Esophagus mucosa (tissue), 1 donor: ENCODE data around the gene TBC1D5. TPM values are rescaled to one million over a fixed set of nuclear protein-coding genes. Genes with fewer than 3 reads are reported as not detected.
"Not testable (repeated sequence)": the region's sequence is repeated elsewhere in the genome, so short reads cannot be mapped to it uniquely, and the experiment has no call there.

Experiments
- ATAC-seq: fragments of 200-7000 bp; cut with Tn5 transposase; one replicate; pipeline ENCODE4 v1.9.1; 2020
- total RNA-seq: library from RNA; stranded (reverse); gene quantifications from one replicate; pipeline ENCODE4 v1.2.4, GENCODE V29; 2023
- donor health status: DM: yes; HTN: yes; CAD: no.

Gene TBC1D5
- total RNA-seq, 1 donor from 2014 or later = 27.6 TPM

DNA sequence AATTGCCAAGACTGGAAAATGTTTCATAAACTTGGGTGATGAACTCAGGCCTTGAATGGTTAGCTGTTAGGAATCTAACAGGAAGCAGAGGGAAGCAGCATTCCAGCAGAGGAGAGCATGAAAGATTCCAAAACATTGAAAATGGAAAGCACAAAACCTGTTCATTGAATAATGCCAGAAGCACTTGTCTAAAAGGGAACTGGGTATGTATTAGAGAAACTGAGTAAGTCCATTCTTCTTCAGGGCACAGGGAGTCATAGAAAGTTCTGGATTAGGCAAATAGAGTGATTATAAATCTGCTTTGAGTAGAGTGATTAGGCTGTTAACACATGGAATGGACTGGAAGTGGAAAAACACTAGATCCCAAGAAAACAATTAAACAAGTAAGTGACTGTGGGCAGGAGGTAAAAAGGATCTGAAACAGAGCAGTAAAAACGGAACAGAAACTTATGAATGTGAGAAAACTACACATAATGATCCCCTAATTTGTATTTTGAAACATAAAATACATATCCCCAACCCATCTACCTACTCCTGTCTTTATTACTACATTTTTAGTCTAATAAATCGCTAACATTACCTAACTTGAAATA, 343.4 kb downstream of the TBC1D5 start:
- ATAC-seq = no peak

DNA sequence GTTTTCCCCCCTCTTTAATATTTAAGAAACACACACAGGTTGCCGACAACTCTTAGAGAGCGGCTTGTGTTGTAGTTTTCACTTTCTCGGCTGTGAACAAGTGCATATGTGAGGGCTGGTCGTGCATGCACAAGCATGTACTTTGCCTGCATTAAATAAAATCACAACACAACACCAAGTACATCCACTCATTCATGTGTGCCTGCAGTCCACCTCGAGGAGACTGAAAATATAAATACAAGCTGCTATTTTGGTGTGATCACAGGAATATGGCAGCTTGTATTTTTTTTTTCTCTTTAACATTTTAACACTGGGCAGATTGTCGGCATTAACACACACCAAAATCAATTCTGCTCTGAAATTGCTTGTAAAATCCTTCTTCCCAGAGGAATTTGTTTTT, 346.4 kb downstream of the TBC1D5 start:
- no peak for ATAC-seq

DNA sequence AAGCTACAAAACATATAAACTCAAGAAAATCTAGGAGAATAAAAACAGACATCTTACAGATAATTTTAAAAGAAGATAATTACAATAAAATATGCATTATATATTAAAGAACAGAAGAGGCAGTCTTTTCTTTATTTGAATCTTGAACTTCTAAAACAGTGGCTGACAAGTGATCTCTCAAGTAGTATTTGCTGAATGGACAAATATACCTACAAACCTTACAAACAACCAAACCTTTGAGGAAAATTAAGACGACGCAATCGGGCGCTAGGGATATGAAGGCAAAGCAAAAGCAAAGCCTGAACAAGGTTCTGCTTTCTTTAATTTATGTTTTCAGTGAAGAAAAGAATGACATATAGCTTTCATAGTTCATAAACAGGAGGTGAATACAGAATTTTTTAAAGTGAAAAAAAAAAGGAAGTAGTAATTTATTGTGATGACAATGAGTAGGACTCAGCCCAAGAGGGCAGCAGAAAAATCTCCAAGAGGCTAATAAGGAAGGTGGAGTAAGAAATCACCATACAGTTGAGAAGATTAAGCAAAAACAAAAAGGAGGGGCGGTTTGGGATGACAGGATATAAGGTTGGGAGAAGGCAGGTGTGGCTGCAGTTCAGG, 347.8 kb downstream of the TBC1D5 start:
- no peak for ATAC-seq

DNA sequence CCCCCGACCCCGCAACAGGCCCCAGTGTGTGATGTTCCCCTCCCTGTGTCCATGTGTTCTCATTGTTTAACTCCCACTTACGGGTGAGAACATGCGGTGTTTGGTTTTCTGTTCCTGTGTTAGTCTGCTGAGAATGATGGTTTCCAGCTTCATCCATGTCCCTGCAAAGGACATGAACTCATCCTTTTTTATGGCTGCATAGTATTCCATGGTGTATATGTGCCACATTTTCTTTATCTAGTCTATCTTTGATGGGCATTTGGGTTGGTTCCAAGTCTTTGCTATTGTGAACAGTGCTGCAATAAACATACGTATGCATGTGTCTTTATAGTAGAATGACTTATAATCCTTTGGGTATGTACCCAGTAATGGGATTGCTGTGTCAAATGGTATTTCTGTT, 349.9 kb downstream of the TBC1D5 start:
- not testable (repeated sequence) for ATAC-seq

DNA sequence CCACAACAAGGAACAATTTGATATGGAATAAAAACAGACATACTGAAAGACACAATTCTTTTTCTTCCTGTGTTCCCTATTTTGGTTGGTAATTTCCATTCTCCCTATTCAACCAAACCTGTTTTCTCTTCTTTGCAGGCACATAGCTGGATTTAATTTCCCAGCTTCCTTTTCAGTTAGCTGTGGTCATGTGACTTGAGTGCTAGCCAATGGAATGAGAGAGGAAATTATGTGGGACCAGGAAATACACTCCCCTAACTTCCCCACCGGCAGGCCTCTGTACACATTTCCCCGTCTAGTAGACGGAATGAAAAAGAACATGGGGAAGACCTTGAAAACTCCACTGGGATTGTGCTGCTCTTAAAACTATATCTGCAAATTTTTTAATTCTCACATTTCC, 351.6 kb downstream of the TBC1D5 start:
- no peak for ATAC-seq

DNA sequence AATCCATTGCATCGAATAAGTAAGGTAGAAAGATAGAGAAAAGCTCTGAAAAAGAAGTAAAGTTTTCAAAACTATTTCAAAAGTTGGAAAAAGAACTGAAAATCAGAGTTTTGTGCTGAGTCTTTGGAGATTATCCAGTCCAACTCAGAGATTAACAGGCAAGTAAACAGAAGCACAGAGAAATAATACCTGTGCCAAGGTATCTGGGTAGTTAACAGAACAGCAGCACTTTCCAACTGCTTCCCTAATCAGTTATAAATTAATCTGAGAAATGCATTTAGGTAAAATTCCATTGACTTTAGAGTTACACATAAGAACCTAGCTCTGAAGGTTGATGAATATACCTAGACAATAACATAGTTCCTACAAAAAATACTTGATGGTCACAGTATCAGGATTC, 355.3 kb downstream of the TBC1D5 start:
- no peak for ATAC-seq

DNA sequence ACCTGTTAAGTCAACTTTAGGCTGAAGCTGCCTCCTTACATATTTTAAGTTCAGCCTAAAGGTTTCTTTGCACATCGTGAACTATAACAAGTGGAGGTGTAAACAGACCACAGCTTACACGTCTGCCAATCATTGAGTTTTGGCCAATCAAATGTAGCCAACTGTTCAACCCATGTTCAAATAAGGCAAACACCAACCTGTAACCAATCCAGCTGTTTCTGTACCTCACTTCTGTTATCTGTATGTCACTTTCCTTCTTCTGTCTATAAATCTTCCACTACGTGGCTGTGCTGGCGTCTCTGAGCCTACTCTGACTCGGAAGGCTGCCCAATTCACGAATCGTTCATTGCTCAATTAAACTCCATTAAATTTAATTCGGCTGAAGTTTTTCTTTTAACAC, 356.0 kb downstream of the TBC1D5 start:
- no peak for ATAC-seq

DNA sequence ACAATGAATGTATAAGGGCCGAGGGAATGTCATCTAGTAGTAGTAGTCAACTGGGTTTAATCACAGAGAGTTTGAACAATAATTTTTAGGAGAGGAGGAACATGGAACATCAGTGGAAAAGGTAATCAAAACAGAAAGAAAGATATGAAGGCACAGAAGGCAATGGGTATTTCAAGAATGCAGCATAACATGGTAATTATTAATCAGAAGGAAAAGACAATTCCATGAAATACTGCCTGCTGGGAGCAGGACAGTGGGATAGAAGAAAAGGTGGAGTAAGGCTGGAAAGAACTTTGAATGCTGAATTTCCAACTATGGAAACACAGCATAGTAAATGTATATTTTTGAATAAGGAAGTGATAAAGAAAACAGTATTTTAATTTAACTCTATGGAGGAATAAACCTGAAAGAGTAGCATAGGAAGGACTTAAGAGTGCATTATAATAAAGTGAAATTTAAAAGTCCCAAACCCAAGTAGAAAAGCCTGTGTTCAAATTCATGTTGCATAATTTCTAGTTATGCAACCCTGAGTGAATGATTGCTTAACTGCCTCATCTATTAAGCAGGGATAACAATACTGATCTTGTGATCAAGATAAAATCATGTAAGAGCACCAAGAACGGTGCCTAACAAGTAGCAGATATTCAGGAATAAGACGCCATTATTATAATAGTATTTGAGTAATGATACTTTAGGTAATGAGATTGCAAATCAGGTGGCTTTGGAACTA, 357.7 kb downstream of the TBC1D5 start:
- ATAC-seq = no peak

DNA sequence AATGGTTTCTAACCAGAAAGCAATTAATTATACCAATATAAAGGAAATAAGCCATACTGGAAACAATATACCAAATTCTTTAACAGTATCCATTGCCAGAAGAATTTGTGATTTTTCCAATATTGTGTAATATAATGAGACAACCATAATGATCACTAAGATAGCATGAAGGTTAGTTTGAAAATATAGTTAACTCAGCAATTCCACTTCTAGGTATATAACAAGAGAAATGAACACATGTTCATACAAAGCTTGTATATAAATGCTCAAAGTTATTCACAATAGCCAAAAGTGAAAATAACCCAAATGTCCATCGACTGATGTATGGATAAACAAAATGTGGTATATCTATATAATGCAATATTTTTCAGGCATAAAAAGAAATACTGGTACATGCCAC, 369.1 kb downstream of the TBC1D5 start:
- no peak for ATAC-seq

DNA sequence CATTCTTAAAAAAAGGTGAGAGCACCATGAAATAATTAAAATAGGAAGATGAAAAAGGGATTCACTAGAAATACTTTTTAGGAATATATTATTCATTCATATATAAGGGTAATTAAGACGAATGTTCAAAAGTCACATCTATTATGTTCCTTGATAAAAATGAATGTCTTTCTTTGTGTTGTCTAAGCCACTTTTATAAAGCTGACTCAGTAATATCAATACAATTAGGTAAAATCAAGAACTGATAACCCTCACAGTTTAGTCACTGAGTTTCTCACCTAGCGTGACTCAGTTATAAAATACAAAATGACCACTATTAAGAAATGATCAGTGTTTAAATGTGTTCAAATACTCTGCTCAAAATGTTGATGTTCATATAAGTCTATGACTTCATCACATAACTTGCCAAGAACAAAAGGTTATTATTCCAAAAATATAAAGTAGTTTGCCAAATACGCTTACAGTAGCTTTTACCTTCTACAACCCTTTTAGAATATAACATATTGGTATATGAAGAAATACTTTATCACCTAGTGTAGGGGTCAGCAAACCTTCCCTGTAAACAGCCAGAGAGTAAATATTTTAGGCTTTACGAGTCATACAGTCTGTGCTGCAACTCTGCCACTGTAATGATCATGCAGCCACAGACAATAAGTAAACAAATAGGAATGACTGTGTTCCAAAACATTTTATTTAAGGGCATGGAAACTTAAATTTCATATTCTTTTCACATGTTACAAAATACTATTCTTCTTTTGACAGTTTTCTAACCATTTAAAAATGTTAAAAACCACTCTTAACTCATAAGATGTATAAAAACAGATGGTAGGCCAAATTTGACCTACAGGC, 369.8 kb downstream of the TBC1D5 start:
- no peak for ATAC-seq

DNA sequence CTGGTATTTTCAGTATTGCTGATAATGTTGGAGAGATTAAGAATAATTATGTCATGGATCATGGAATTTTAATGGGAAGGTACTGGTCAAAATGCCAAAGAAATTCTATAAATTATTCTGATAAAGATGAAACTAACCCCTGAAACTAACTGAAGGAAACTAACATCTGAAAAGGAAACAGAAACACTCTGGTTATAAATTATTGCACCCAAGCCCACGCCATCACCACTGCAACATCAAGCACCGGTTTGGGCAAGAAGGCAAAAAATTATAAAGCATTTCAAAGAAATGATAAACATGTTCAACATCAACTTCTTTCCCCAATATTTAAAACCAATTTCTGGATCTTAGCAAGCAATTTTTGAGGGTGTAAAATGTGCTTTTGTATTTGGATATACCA, 372.5 kb downstream of the TBC1D5 start:
- no peak for ATAC-seq

DNA sequence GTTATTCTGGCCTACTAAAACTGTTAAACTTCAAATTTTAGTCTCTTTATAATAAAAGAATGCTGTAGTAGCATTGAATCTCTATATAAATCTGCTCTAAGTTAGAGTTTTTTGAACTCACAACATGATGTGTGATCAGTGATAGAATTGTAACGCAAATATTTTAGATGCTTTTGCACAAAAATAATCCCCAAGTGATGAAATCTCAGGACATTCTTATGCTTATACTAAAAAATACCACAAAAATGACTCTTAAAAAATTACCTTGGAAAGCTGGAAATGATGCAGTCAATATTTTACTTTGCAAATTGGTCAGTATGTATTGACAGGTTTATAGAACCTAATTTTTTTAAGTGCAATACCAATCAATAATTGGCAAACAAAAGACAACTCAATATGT, 375.3 kb downstream of the TBC1D5 start:
- ATAC-seq = no peak

DNA sequence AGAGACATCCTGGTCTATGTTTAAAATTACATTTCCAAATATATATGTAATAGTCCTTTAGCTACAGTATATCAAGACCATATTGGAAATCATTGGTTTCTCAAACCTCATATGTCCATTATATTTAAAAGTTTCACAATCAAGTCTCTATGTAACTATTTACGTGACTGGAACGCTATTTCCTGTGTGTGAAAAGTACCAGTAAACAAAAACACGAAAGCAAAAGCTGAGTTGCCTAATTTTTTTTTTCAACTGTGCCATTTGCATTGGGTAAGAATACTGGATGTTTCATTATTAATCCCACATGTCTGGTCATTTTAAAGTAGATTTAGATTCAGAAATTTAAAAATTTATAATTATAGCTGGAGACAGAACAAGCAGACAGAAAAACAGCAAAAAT, 381.4 kb downstream of the TBC1D5 start:
- ATAC-seq = no peak

DNA sequence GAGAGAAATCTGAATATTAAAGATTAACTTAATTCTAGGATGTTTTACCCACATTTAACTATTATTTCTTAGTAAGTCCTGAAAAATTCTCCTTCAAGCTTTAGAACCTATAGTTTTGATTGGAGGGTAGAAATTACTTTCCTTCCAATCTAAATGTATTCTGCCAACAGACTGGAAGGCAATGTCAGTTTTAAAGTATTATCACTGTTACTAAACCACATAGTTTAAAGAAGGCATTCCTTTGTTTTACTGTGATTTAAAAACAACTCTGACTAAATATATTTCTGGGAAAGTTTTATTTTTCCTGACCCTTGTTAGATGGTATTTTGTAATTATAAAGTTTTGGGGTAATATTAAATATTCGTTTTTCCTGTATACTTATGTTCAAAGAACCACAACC, 382.5 kb downstream of the TBC1D5 start:
- no peak for ATAC-seq

DNA sequence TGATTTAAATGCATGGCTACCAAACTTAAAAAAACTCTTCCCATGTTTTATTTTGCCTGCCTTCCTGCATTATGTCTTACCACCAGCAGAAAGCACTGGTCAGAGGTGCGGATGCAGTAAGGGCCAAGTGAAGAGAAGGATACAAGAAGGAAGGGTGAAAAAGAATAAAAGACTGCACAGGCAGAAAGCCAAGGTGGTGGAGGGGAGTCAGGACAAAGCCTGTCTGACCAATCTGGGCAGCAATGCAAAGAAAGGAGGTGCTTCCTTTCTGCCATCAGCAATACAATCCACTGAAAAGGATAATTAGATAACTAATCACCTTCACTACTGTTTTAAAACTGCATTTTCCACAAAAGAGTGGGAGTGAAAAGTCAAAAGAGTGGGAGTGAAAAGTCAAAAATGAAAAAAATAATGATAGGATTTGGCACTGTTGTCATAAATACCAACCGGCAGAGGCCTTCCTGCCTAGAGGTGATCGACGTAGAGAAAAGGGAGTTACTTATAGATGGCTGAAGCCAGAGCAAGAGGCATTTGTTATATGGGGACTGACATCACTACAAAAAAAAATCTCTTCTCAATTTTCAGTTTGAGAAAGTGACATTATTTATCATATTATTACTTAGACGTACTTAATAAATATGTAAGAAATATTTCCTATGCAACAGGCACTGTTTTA, 385.3 kb downstream of the TBC1D5 start:
- no peak for ATAC-seq

DNA sequence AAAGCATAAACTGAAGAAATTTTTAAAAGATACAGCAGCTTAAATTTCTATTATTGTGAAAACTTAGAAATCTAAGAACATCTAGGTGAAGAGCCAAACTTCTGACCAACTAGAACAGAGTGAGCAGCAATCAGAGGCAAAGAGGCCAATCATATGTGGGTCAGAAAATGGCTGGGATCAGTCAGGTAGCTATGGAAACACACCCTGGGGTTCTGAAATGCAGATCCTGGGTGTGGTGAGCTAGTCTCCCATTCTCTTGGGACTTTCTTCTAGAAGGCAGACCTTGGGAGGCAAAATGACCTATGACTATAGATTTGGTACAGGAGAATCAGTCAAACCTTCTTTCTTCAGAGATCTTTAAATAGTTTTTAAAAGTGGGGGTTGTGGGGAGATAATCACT, 385.8 kb downstream of the TBC1D5 start:
- no peak for ATAC-seq

DNA sequence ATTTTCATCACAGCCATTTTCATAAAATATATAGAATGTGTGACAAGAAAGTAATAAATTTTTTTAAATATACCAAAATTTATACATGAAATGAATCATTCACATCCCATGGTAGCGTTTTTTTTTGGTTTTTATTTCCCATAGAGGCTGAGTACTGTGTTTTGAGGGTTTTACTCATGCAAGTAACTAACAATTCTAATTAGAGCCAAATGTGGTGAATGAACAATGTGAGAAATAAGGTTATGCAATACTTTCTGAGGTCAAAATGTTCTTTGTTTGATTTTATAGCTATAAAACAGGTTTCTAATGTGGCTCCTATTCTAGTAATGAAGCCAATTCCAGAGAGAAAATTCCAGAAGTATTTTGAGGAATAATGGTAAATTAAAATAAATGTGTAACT, 386.8 kb downstream of the TBC1D5 start:
- ATAC-seq = no peak

DNA sequence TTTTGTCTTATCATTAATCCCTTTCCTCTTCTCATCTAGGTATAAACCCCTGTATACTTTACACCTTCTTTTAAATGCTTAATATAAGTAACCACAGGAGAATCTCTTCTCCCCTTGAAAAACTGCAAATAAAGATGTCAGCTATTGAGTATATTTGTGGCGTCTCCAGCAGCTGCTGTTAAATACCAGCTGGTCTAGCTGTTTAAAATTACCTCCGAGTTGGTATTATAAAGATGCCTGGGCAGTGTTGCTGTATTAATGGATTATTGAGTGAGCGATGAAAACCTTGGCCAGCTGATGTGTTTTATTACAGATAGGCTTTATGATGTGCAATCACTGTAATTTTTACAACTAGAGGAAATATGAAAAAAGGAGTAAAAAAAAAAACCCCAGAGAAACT, 388.1 kb downstream of the TBC1D5 start:
- ATAC-seq = no peak

DNA sequence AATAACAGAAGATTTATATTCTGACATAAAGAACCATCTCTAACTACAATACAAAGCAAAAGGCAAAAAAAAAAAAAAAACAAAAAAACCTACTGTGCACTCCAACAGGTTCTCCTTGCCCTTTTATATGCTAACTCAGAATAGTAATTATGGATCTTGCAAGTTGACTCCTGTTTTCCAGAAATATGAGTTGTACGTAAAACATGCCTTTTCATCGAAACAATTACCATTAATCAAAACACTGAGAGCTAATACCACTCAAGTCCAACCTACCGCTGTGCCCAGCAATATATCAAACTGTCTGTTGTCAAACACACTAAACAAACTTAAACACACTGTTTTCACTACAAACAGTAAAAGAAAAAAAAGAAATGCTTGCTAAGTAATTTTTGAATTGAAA, 389.8 kb downstream of the TBC1D5 start:
- no peak for ATAC-seq

DNA sequence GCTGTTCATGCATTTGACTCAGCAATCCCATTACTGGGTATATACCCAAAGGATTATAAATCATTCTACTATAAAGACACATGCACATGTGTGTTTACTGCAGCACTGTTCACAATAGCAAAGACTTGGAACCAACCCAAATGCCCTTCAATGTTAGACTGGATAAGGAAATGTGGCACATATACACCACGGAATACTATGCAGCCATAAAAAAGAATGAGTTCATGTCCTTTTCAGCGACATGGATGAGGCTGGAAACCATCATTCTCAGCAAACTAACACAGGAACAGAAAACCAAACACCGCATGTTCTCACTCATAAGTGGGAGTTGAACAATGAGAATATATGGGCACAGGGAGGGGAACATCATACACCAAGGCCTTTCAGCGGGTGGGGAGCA, 391.2 kb downstream of the TBC1D5 start:
- ATAC-seq = not testable (repeated sequence)

DNA sequence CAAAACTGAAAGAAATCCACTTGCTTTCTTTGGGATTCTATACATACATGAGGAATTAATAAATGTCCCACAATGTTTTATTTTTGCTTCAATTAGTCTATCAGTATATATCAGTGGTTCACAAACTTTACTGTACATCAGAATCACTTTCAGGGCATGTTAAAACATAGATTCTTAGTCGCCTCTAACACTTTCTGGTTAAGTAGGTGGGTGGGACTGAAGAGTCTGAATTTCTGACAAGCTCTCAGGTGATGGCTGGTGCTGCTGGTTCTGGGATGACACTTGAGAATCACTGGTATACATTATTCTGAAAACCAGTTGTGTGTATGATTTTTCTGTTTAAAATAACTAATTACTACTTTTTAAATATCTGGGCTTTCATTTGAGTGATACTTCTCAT, 393.3 kb downstream of the TBC1D5 start:
- no peak for ATAC-seq

DNA sequence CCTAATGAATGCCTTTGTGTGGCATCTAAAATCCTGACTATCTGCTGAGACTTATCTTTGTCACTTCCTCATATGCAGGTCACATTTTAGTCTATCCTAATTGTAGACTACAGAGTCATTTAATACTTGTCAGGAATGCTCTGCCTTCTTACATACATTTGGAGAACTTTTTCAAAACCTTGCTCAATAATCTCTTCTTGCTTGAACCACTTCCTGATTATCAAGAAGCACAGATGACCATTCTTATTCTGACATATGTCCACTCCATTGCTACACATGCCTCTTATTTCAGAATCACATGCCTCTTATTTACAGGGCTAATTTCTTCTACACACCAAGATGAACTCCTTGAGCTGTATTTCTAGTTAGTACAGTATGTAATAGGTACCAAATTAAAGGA, 400.3 kb downstream of the TBC1D5 start:
- ATAC-seq = no peak

DNA sequence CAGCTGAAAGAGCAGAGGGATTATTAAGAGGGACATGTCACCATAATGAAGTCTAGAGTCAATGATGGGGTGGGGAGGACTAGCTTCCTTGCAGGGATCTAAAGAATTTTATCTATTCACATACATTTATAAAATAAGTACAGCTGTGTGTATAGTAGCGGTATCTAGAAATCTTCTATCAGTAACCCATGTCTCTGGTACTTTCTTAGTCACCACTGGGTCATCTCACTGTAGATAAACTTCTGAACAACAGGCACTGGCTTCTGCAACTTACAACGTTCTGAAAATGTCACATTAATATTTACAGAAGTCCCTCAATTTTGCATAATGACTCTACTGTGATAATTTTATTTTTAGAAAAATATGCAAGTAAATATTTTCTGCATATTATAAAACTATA, 401.7 kb downstream of the TBC1D5 start:
- no peak for ATAC-seq
